GDM1 (cell line): Measurements from ENCODE around the gene PRAMEF11.
"Not testable (repeated sequence)": the region's sequence is repeated elsewhere in the genome, so short reads cannot be mapped to it uniquely, and the experiment has no call there.

Source experiments
- DNase-seq: peaks from one replicate; lab custom pipeline; 2025; lab: John Stamatoyannopoulos, UW

The PRAMEF11 gene

GRCh38 chr1:12831310-12831709 is at the start of gene PRAMEF11:
TSS of gene PRAMEF11 (minus strand) at chr1:12831410. CDS start at chr1:12828789, 2,621 bp downstream.
- DNase-seq, result not testable (repeated sequence)

GRCh38 chr1:12878453-12878852 is 47.2 kb upstream of the PRAMEF11 start:
- not testable (repeated sequence) for DNase-seq

GRCh38 chr1:12863131-12863880 is 32.1 kb upstream of the PRAMEF11 start:
- not testable (repeated sequence) for DNase-seq

- not testable (repeated sequence) for DNase-seq
Measured at GRCh38 chr1:12856786-12857185, 25.6 kb upstream of the PRAMEF11 start, which contains the start of gene PRAMEF2. TSS of gene PRAMEF2 (plus strand) at chr1:12857086. CDS start at chr1:12859010, 1,924 bp downstream.

- DNase-seq, result no peak
Measured at GRCh38 chr1:12851779-12852178, 20.6 kb upstream of the PRAMEF11 start.

- not testable (repeated sequence) for DNase-seq
Measured at GRCh38 chr1:12848620-12849019, 17.4 kb upstream of the PRAMEF11 start, which contains the start of gene HNRNPCL1. TSS of gene HNRNPCL1 (minus strand) at chr1:12848720. CDS start at chr1:12848289, 431 bp downstream.

GRCh38 chr1:12833251-12833650 is 2.0 kb upstream of the PRAMEF11 start:
- not testable (repeated sequence) for DNase-seq

- DNase-seq, result not testable (repeated sequence)
Measured at GRCh38 chr1:12819061-12819460, 12.1 kb downstream of the PRAMEF11 start.

GRCh38 chr1:12811409-12811784 is 19.8 kb downstream of the PRAMEF11 start:
- no peak for DNase-seq

GRCh38 chr1:12810691-12811408 is 20.4 kb downstream of the PRAMEF11 start:
- no peak for DNase-seq

- DNase-seq, result no peak
Measured at GRCh38 chr1:12809933-12810332, 21.3 kb downstream of the PRAMEF11 start.

GRCh38 chr1:12799730-12800129 is 31.5 kb downstream of the PRAMEF11 start:
- no peak for DNase-seq

GRCh38 chr1:12798911-12799310 is 32.3 kb downstream of the PRAMEF11 start:
- no peak for DNase-seq

- not testable (repeated sequence) for DNase-seq
Measured at GRCh38 chr1:12791097-12791496, 40.1 kb downstream of the PRAMEF11 start, which contains the start of gene PRAMEF1. TSS of gene PRAMEF1 (plus strand) at chr1:12791397. CDS start at chr1:12793228, 1,831 bp downstream.

- DNase-seq, result not testable (repeated sequence)
Measured at GRCh38 chr1:12784729-12785128, 46.5 kb downstream of the PRAMEF11 start.

GRCh38 chr1:12783783-12784182 is 47.4 kb downstream of the PRAMEF11 start:
- DNase-seq, result not testable (repeated sequence)

- not testable (repeated sequence) for DNase-seq
Measured at GRCh38 chr1:12781488-12781887, 49.7 kb downstream of the PRAMEF11 start.

- no peak for DNase-seq
Measured at GRCh38 chr1:12778907-12779306, 52.3 kb downstream of the PRAMEF11 start.

- DNase-seq, result no peak
Measured at GRCh38 chr1:12778061-12778460, 53.1 kb downstream of the PRAMEF11 start.

GRCh38 chr1:12776801-12777557 is 54.2 kb downstream of the PRAMEF11 start:
- DNase-seq, result no peak

GRCh38 chr1:12775443-12775842 is 55.8 kb downstream of the PRAMEF11 start:
- no peak for DNase-seq

- DNase-seq, result no peak
Measured at GRCh38 chr1:12774801-12775345, 56.3 kb downstream of the PRAMEF11 start.
